ENCODE measurements around the gene TRIP11. TPM values are rescaled to one million over a fixed set of nuclear protein-coding genes. Genes with fewer than 3 reads are reported as not detected.

The TRIP11 gene
- total and polyA plus RNA-seq, 2 of the 13 experiments (the other 11 are each of a cell fraction or from before 2014, with no cell fraction given) = 10.9 to 32.8 TPM

- TF ChIP-seq ZNF605 (CRISPR knock-in tag; IDR thresholded peaks at IDR 0.05) (peak; percentile 95), MBNL3 (CRISPR knock-in tag; conservative IDR thresholded peaks at IDR 0.05) (no peak), HCFC1 (IDR thresholded peaks at IDR 0.05; ENCODE audit: low read depth, low read length) (peak; percentile 57), USF2 (IDR thresholded peaks at IDR 0.05; ENCODE audit: low read depth, low read length) (no peak), USF2 (CRISPR knock-in tag; IDR thresholded peaks at IDR 0.05; ENCODE audit: borderline replicate concordance) (no peak), FOSL2 (CRISPR knock-in tag; IDR thresholded peaks at IDR 0.05) (peak; percentile 53), STAG1 (CRISPR knock-in tag; IDR thresholded peaks at IDR 0.05) (no peak), ZSCAN20 (CRISPR knock-in tag; IDR thresholded peaks at IDR 0.05; ENCODE audit: borderline replicate concordance) (0 out of 2 replicates have a peak, but pooled peaks have one; percentile 75), ZNF280B (CRISPR knock-in tag; IDR thresholded peaks at IDR 0.05; ENCODE audit: borderline replicate concordance) (no peak; the same call in 1 of the 2 replicates), ZNF547 (CRISPR knock-in tag; IDR thresholded peaks at IDR 0.05) (peak; percentile 70), KDM1A (CRISPR knock-in tag; IDR thresholded peaks at IDR 0.05) (no peak), MYNN (CRISPR knock-in tag; IDR thresholded peaks at IDR 0.05; ENCODE audit: low read depth) (no peak), HNRNPH1 (optimal IDR thresholded peaks at IDR 0.05; ENCODE audit: low read depth, low read length) (no peak), U2AF2 (IDR thresholded peaks at IDR 0.05; ENCODE audit: low read depth, low read length) (no peak), ATF7 (IDR thresholded peaks at IDR 0.05) (no peak), ATF7 (CRISPR knock-in tag; IDR thresholded peaks at IDR 0.05) (no peak), ZNF704 (CRISPR knock-in tag; IDR thresholded peaks at IDR 0.05; ENCODE audit: borderline replicate concordance) (peak; percentile 82; the same call in 1 of the 2 replicates), ZNF614 (CRISPR knock-in tag; IDR thresholded peaks at IDR 0.05; ENCODE audit: borderline replicate concordance) (peak; percentile 82), ZNF781 (CRISPR knock-in tag; IDR thresholded peaks at IDR 0.05; ENCODE audit: borderline replicate concordance, not compliant biosample characterization) (no peak), ZNF331 (CRISPR knock-in tag; IDR thresholded peaks at IDR 0.05) (peak; percentile 60; the same call in 1 of the 2 replicates), ZNF780A (CRISPR knock-in tag; IDR thresholded peaks at IDR 0.05) (peak; percentile 84; the same call in 1 of the 2 replicates), TFAP4 (IDR thresholded peaks at IDR 0.05; ENCODE audit: borderline replicate concordance, low read depth) (no peak), GFI1 (CRISPR knock-in tag; IDR thresholded peaks at IDR 0.05; ENCODE audit: borderline replicate concordance) (peak; percentile 10; the same call in 1 of the 2 replicates)
Observed at GRCh38 chr14:92039719-92040430, at the start of gene TRIP11 (continued).

Measured in HepG2 (cell line).